HG02610 (cell line): ENCODE results near the gene PPIG.
A peak's percentile ranks its signal among the peaks of the same experiment; 100 is the strongest.
"Not testable (repeated sequence)": the region's sequence is repeated elsewhere in the genome, so short reads cannot be mapped to it uniquely, and the experiment has no call there.

ENCODE experiments used
- ATAC-seq: cut with Tn5 transposase; IDR thresholded peaks from one replicate; pipeline ENCODE4 v1.9.1; 2021; ENCODE audit warnings: mild to moderate bottlenecking, moderate library complexity; ENCODE audit not compliant: unreplicated experiment

Gene PPIG

GRCh38 chr2:169661265-169661664 lies 77.1 kb downstream of the PPIG start:
- no peak for ATAC-seq

- ATAC-seq = no peak
Measured at GRCh38 chr2:169662744-169663143, 78.6 kb downstream of the PPIG start.

- ATAC-seq = no peak
Measured at GRCh38 chr2:169663247-169663646, 79.1 kb downstream of the PPIG start.

- ATAC-seq = no peak
Measured at GRCh38 chr2:169664600-169664977, 80.4 kb downstream of the PPIG start.

GRCh38 chr2:169664978-169665930 lies 81.1 kb downstream of the PPIG start:
- ATAC-seq = no peak

- ATAC-seq = no peak
Measured at GRCh38 chr2:169667583-169667982, 83.4 kb downstream of the PPIG start.

GRCh38 chr2:169670215-169670651 lies 86.1 kb downstream of the PPIG start:
- no peak for ATAC-seq

- ATAC-seq = no peak
Measured at GRCh38 chr2:169670937-169671336, 86.8 kb downstream of the PPIG start.

GRCh38 chr2:169672406-169672805 lies 88.3 kb downstream of the PPIG start:
- ATAC-seq = no peak

- no peak for ATAC-seq
Measured at GRCh38 chr2:169673106-169673505, 89.0 kb downstream of the PPIG start.

GRCh38 chr2:169673921-169674320 lies 89.8 kb downstream of the PPIG start:
- no peak for ATAC-seq

- ATAC-seq = no peak
Measured at GRCh38 chr2:169676357-169676756, 92.2 kb downstream of the PPIG start.

GRCh38 chr2:169676850-169677249 lies 92.7 kb downstream of the PPIG start:
- no peak for ATAC-seq

- peak; percentile 68 for ATAC-seq
Measured at GRCh38 chr2:169683054-169683424, 98.9 kb downstream of the PPIG start.

GRCh38 chr2:169683425-169684134 lies 99.4 kb downstream of the PPIG start:
- peak; percentile 11 for ATAC-seq

- no peak for ATAC-seq
Measured at GRCh38 chr2:169684135-169684565, 100.0 kb downstream of the PPIG start.

GRCh38 chr2:169684712-169685111 lies 100.6 kb downstream of the PPIG start:
- not testable (repeated sequence) for ATAC-seq

- ATAC-seq = not testable (repeated sequence)
Measured at GRCh38 chr2:169686825-169687224, 102.7 kb downstream of the PPIG start.

- ATAC-seq = not testable (repeated sequence)
Measured at GRCh38 chr2:169687943-169688342, 103.8 kb downstream of the PPIG start.

GRCh38 chr2:169690958-169691357 lies 106.8 kb downstream of the PPIG start:
- ATAC-seq = no peak
